SU-DHL-6 (cell line): ENCODE data around the gene TBRG4.

Source experiments
- CTCF ChIP-seq: fragments of 200-600 bp; sonication (generic); IDR thresholded peaks from one replicate; pipeline ENCODE4 v1.5.1; 2017; ENCODE audit warnings: antibody characterized with exemption, mild to moderate bottlenecking, low read length, moderate library complexity; ENCODE audit not compliant: insufficient read depth, poor library complexity, severe bottlenecking
- EZH2phosphoT487 ChIP-seq: fragments of 200-600 bp; sonication (generic), shearing (Covaris generic); conservative IDR thresholded peaks from 2 replicates; pipeline ENCODE4 v1.6.1; 2018; ENCODE audit warnings: mild to moderate bottlenecking, antibody characterized with exemption, low read length, moderate library complexity, mixed read lengths

GRCh38 chr7:45089341-45089891, 22.1 kb downstream of the TBRG4 start:
- TF ChIP-seq EZH2phosphoT487 (no peak), CTCF (no peak)
